Endothelial cell of umbilical vein (primary cell): ENCODE measurements around the gene SMCO2. TPM values are rescaled to one million over a fixed set of nuclear protein-coding genes. Genes with fewer than 3 reads are reported as not detected.

ENCODE experiments used
- BruUV-seq: library from RNA; stranded (reverse); fragments of 400-500 nt; replicated peaks from 2 replicates; lab custom pipeline; 2021; lab: Mats Ljungman, UMichigan
- CTCF ChIA-PET: fragments of 300-600, 350-600 bp; sonication (Branson Sonifier 250); formaldehyde crosslinking; loops from one replicate; lab custom pipeline; 2021; ENCODE audit warnings: antibody characterized with exemption, inconsistent platforms; lab: Charles Lee
- POLR2A ChIA-PET: fragments of 300-600, 350-600 bp; sonication (Branson Sonifier 250); formaldehyde crosslinking; loops from one replicate; lab custom pipeline; 2021; ENCODE audit warnings: antibody characterized with exemption, inconsistent platforms; lab: Charles Lee
- DNase-seq: peaks from one replicate; pipeline ENCODE4 v3.0.0-alpha.2; 2011; ENCODE audit warnings: low read depth, low spot score
- FAIRE-seq: peaks from 2 replicates; lab custom pipeline; 2011; peaks lifted over from hg19 to GRCh38; lab: Jason Lieb, UNC
- H2AFZ ChIP-seq: 2 replicates; pipeline ENCODE4 v1.6.0; 2012; ENCODE audit warnings: low read depth, low read length, control low read depth, inconsistent platforms
- H3K27ac ChIP-seq: 2 replicates; pipeline ENCODE4 v1.5.1; 2011; ENCODE audit warnings: low read depth, mild to moderate bottlenecking, control low read depth, low read length, moderate library complexity; ENCODE audit not compliant: insufficient read depth
- H3K27me3 ChIP-seq, 2 experiments: 2 replicates each; pipeline versions ENCODE4 v1.6.0 to v1.6.1; 2011; ENCODE audit warnings: low read length in 2 of 2, mixed read lengths in 1 of 2; ENCODE audit not compliant: control insufficient read depth in 2 of 2, insufficient read depth in 2 of 2
- H3K36me3 ChIP-seq, 2 experiments: 2 replicates in 1 of 2; 3 replicates in 1 of 2; pipeline ENCODE4 v1.5.1; 2011; ENCODE audit warnings: low read length in 2 of 2, mild to moderate bottlenecking in 1 of 2, moderate library complexity in 1 of 2; ENCODE audit not compliant: control insufficient read depth in 2 of 2, insufficient read depth in 2 of 2; ENCODE audit errors: extremely low read depth in 1 of 2
- H3K4me1 ChIP-seq: 3 replicates; pipeline ENCODE4 v1.5.1; 2011; ENCODE audit warnings: mild to moderate bottlenecking, low read length; ENCODE audit not compliant: control insufficient read depth, insufficient read depth; ENCODE audit errors: extremely low read depth
- H3K4me2 ChIP-seq: 2 replicates; pipeline ENCODE4 v1.6.1; 2011; ENCODE audit warnings: low read length, control low read depth, mixed read lengths; ENCODE audit not compliant: insufficient read depth
- H3K4me3 ChIP-seq, 3 experiments: fragments of 200-600 bp in 1 of 3; sonication (generic), shearing (Covaris generic) in 1 of 3; replicated peaks in 1 of 3; 2 replicates each; pipeline ENCODE4 v1.5.1; 2011 to 2016; ENCODE audit warnings: control low read depth in 3 of 3, low read length in 3 of 3, mild to moderate bottlenecking in 2 of 3, inconsistent platforms in 1 of 3, low read depth in 1 of 3, moderate library complexity in 1 of 3; ENCODE audit not compliant: insufficient read depth in 1 of 3
- H3K79me2 ChIP-seq: 2 replicates; pipeline ENCODE4 v1.6.0; 2012; ENCODE audit warnings: low read length, inconsistent platforms; ENCODE audit not compliant: control insufficient read depth, insufficient read depth
- H3K9ac ChIP-seq: replicated peaks from 2 replicates; pipeline ENCODE3; 2011; ENCODE audit warnings: low read length, control low read depth; ENCODE audit not compliant: insufficient read depth; ENCODE audit errors: extremely low read depth
- H3K9me1 ChIP-seq: replicated peaks from 3 replicates; pipeline ENCODE4 v1.6.0; 2011; ENCODE audit warnings: mild to moderate bottlenecking, low read length; ENCODE audit not compliant: control insufficient read depth, insufficient read depth; ENCODE audit errors: extremely low read depth
- H3K9me3 ChIP-seq: replicated peaks from 2 replicates; pipeline ENCODE4 v1.5.1; 2012; ENCODE audit warnings: low read length, inconsistent platforms; ENCODE audit not compliant: control insufficient read depth, insufficient read depth
- H4K20me1 ChIP-seq: replicated peaks from 2 replicates; pipeline ENCODE3; 2011; ENCODE audit warnings: mild to moderate bottlenecking, low read length; ENCODE audit not compliant: control insufficient read depth, insufficient read depth; ENCODE audit errors: extremely low read depth
- EZH2 ChIP-seq: IDR thresholded peaks from 2 replicates; pipeline ENCODE4 v1.6.1; 2012; ENCODE audit warnings: borderline replicate concordance, low read depth, mild to moderate bottlenecking, moderate library complexity, low read length, inconsistent platforms; ENCODE audit not compliant: severe bottlenecking
- FOS ChIP-seq: IDR thresholded peaks from 2 replicates; pipeline ENCODE4 v1.6.1; 2011; ENCODE audit warnings: mild to moderate bottlenecking, low read length, moderate library complexity, borderline replicate concordance; ENCODE audit not compliant: insufficient read depth
- GATA2 ChIP-seq: IDR thresholded peaks from 2 replicates; pipeline ENCODE4 v1.7.0; 2011; ENCODE audit warnings: low read depth, mild to moderate bottlenecking, moderate library complexity, mixed read lengths, low read length; ENCODE audit not compliant: insufficient read length, insufficient read depth
- JUN ChIP-seq: IDR thresholded peaks from 2 replicates; pipeline ENCODE4 v1.6.1; 2011; ENCODE audit warnings: borderline replicate concordance, low read depth; ENCODE audit not compliant: insufficient read length, insufficient read depth
- MYC ChIP-seq: IDR thresholded peaks from one replicate; pipeline ENCODE4 v1.6.1; 2011; ENCODE audit warnings: mild to moderate bottlenecking, low read depth, low read length
- POLR2A ChIP-seq: IDR thresholded peaks from 2 replicates; pipeline ENCODE4 v1.6.1; 2012; ENCODE audit warnings: low read depth, mild to moderate bottlenecking, control low read depth, low read length
- POLR2AphosphoS5 ChIP-seq: IDR thresholded peaks from 2 replicates; pipeline ENCODE4 v1.6.1; 2012; ENCODE audit warnings: low read depth, mild to moderate bottlenecking, control low read depth, low read length, moderate library complexity; ENCODE audit not compliant: insufficient read depth
- dilution Hi-C: fragments of 300-500 bp; cut with MboI; formaldehyde crosslinking; loops from one replicate; pipeline ENCODE4 v1.15.0; 2019; ENCODE audit warnings: low sequenced_read_pairs; ENCODE audit not compliant: extremely low pct_ligation_motif_present
- intact Hi-C: fragments of 100-400 bp; cut with micrococcal nuclease; formaldehyde crosslinking; loops from one replicate; pipeline ENCODE4 v1.10.0; 2022
- polyA plus RNA-seq, 4 experiments: library from polyadenylated mRNA; depleted of rRNA in 3 of 4; stranded (reverse) in 3 of 4; unstranded in 1 of 4; fragments of >200 nt; gene quantifications; 2 replicates each; pipeline versions ENCODE4 v1.2.1 to v1.2.3, GENCODE V29; 2011 to 2012; ENCODE audit warnings: missing spikeins in 1 of 4
- total RNA-seq: library from RNA; stranded (reverse); gene quantifications from 2 replicates; pipeline ENCODE4 v1.2.3, GENCODE V29; 2021
- TF ChIP-seq, protein P1 (sequence below): IDR thresholded peaks from 2 replicates; pipeline ENCODE4 v1.6.1; 2011; ENCODE audit not compliant: insufficient read depth, insufficient read length
- TF ChIP-seq, protein P2 (sequence below), 2 donors: IDR thresholded peaks; 1 replicate in 1 of 2; 2 replicates in 1 of 2; pipeline ENCODE4 v1.5.1; 2011; ENCODE audit warnings: low read length in 2 of 2, mild to moderate bottlenecking in 2 of 2, moderate library complexity in 2 of 2, control low read depth in 1 of 2, inconsistent platforms in 1 of 2, low read depth in 1 of 2; ENCODE audit not compliant: insufficient read depth in 1 of 2; ENCODE audit errors: extremely low read depth in 1 of 2

Gene SMCO2
- total and polyA plus RNA-seq, 2 donors (not counting 3 experiments of a cell fraction or from before 2014, with no cell fraction given), result 0.33 to 0.49 TPM

DNA sequence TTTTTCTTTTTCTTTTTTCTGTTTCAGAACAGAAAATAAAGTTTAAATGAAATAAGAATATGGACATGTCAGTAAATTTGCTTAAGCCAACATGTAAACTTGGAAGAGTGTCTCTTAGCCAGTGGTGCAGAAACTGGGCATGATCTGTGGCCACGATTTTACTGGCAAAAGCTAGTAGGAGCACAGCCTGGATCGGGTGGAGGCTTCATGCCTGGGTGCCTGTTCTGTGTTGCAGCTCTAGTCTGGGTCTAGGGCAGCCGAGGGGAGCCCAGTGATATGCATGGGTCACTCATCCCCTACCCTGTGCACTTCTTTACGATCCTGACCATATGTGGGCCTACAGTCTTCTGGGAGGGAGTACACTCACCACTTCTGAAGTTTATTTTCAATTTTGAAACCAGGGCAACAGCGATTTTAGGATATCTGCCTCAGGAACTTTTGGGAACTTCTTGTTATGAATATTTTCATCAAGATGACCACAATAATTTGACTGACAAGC is 45.6 kb upstream of the SMCO2 start:
- Histone ChIP-seq H3K4me1 (no peaks in the 10 kb centered on the region), H3K27me3 (no peaks in the 10 kb centered on the region), H3K9me1 (no peaks in the 10 kb centered on the region), H3K9ac (no peak overlapping the region), H4K20me1 (no peaks in the 10 kb centered on the region), H3K4me2 (no peak overlapping the region), H2AFZ (no peak overlapping the region), H3K36me3 (peaks cover 0 to 3% of the 10 kb centered on the region in 2 experiments), H3K9me3 (no peaks in the 10 kb centered on the region), H3K4me3 (no peak overlapping the region), H3K79me2 (no peaks in the 10 kb centered on the region), H3K27ac (no peak overlapping the region)
- no TSS peak for BruUV-seq
- FAIRE-seq (no peak), DNase-seq (no peak)
- dilution Hi-C loops, result no loop called here
- POLR2A ChIA-PET, result no interaction called here
- TF ChIP-seq MYC, result no peak
- TF ChIP-seq JUN, result no peak
- no peak for TF ChIP-seq EZH2
- TF ChIP-seq, protein P1, sequence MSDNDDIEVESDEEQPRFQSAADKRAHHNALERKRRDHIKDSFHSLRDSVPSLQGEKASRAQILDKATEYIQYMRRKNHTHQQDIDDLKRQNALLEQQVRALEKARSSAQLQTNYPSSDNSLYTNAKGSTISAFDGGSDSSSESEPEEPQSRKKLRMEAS, result no peak
- no peak for TF ChIP-seq POLR2AphosphoS5
- no peak for TF ChIP-seq FOS
- no peak for TF ChIP-seq POLR2A
- TF ChIP-seq, protein P2, sequence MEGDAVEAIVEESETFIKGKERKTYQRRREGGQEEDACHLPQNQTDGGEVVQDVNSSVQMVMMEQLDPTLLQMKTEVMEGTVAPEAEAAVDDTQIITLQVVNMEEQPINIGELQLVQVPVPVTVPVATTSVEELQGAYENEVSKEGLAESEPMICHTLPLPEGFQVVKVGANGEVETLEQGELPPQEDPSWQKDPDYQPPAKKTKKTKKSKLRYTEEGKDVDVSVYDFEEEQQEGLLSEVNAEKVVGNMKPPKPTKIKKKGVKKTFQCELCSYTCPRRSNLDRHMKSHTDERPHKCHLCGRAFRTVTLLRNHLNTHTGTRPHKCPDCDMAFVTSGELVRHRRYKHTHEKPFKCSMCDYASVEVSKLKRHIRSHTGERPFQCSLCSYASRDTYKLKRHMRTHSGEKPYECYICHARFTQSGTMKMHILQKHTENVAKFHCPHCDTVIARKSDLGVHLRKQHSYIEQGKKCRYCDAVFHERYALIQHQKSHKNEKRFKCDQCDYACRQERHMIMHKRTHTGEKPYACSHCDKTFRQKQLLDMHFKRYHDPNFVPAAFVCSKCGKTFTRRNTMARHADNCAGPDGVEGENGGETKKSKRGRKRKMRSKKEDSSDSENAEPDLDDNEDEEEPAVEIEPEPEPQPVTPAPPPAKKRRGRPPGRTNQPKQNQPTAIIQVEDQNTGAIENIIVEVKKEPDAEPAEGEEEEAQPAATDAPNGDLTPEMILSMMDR (IDR thresholded peaks at IDR 0.05; ENCODE audit: extremely low read depth in 1 of 2, insufficient read depth in 1 of 2, low read depth in 1 of 2, low read length in 2 of 2), result no peak
- no peak for TF ChIP-seq GATA2
- CTCF ChIA-PET, result interaction anchor here (0.6 kb wide), 1 partner anchor 123 kb away, joined by 3 read pairs; the partner anchor contains the start of gene PPFIBP1
- intact Hi-C loops, result no loop called here
